Esophagus muscularis mucosa (tissue), 3 donors: Measurements from ENCODE around the gene ATP7A.

Experiments
- CTCF ChIP-seq, 3 experiments: fragments of 200-600 bp in 2 of 3; fragments of 450-650 bp in 1 of 3; sonication (generic) in 2 of 3; IDR thresholded peaks; one replicate each; pipeline ENCODE4 v1.5.1; 2017 to 2019; ENCODE audit warnings: antibody characterized with exemption in 3 of 3, mild to moderate bottlenecking in 2 of 3, moderate library complexity in 1 of 3
- POLR2A ChIP-seq: fragments of 450-650 bp; IDR thresholded peaks from one replicate; pipeline ENCODE4 v1.6.1; 2017; ENCODE audit warnings: antibody characterized with exemption, moderate library complexity, mild to moderate bottlenecking, low read depth

GRCh38 chrX:78019586-78020483 is 109.3 kb downstream of the ATP7A start:
- TF ChIP-seq CTCF (IDR thresholded peaks at IDR 0.05) (no peak), POLR2A (no peak)
